Body of pancreas (tissue), 4 donors: ENCODE results near the gene PFDN2.

ENCODE experiments used
- CTCF ChIP-seq, 7 experiments: fragments of 450-650 bp in 4 of 7; fragments of 200-600 bp in 3 of 7; sonication (generic) in 3 of 7; IDR thresholded peaks; one replicate each; pipeline ENCODE4 v1.5.1; 2016 to 2019; ENCODE audit warnings: antibody characterized with exemption in 7 of 7
- POLR2A ChIP-seq, 3 donors: fragments of 450-650 bp; IDR thresholded peaks; one replicate each; pipeline ENCODE4 v1.6.1; 2016; ENCODE audit warnings: antibody characterized with exemption in 3 of 3, mild to moderate bottlenecking in 2 of 3

GRCh38 chr1:161095230-161095629 lies 22.6 kb downstream of the PFDN2 start:
- no peak for TF ChIP-seq POLR2A (IDR thresholded peaks at IDR 0.05)
- TF ChIP-seq CTCF (IDR thresholded peaks at IDR 0.05): no peak
